GM12878 (cell line): Measurements from ENCODE around the gene RAB11A. TPM values are rescaled to one million over a fixed set of nuclear protein-coding genes. Genes with fewer than 3 reads are reported as not detected.

Experiments
- E4F1 ChIP-seq: fragments of 450-650 bp; IDR thresholded peaks from 2 replicates; pipeline ENCODE4 v1.6.1; 2018; ENCODE audit warnings: borderline replicate concordance, mild to moderate bottlenecking; ENCODE audit not compliant: partially characterized antibody
- ELK1 ChIP-seq: IDR thresholded peaks from 2 replicates; pipeline ENCODE4 v1.6.1; 2012; ENCODE audit warnings: low read depth, low read length, improper control_type of control experiment
- KAT2A ChIP-seq: conservative IDR thresholded peaks from 2 replicates; pipeline ENCODE4 v1.6.1; 2011; ENCODE audit warnings: low read depth, low read length; ENCODE audit not compliant: control insufficient read depth
- SKIL ChIP-seq: fragments of 450-650 bp; IDR thresholded peaks from 2 replicates; pipeline ENCODE4 v1.6.1; 2017; ENCODE audit warnings: mild to moderate bottlenecking, low read depth, inconsistent platforms; ENCODE audit not compliant: poor library complexity, severe bottlenecking
- polyA plus RNA-seq, 11 experiments: library from polyadenylated mRNA; depleted of rRNA in 4 of 11; unstranded in 6 of 11; stranded (reverse) in 5 of 11; fragments of >200 nt; fragmentation: Nextera tagmentation in 4 of 11; fragmentation: Illumina TruSeq in 1 of 11; extraction: Ambion mirVana in 4 of 11; extraction: Trizol in 1 of 11; gene quantifications; 1 replicate in 1 of 11; 2 replicates in 10 of 11; pipeline versions ENCODE4 v1.2.1 to v1.2.3, GENCODE V29; 2011 to 2016; ENCODE audit warnings: inconsistent platforms in 2 of 11, missing spikeins in 2 of 11, low read depth in 1 of 11
- total RNA-seq, 4 experiments: library from RNA; depleted of rRNA in 3 of 4; stranded (reverse); fragments of >200 nt in 3 of 4; fragmentation: Illumina TruSeq in 1 of 4; extraction: Trizol in 1 of 4; gene quantifications; 2 replicates each; pipeline versions ENCODE4 v1.2.1 to v1.2.3, GENCODE V29; 2013 to 2021

The RAB11A gene
- total and polyA plus RNA-seq, 10 of the 15 experiments (the other 5 are each of a cell fraction or from before 2014, with no cell fraction given) = 128 to 387 (median 224) TPM

- TF ChIP-seq SKIL (no peak), E4F1 (no peak), ELK1 (no peak), KAT2A (no peak)
Observed at GRCh38 chr15:65914386-65914785, 45.1 kb downstream of the RAB11A start (continued).
